Activated CD8-positive, alpha-beta T cell treated with anti-CD3 and anti-CD28 coated beads, Interleukin-2, amount 10 ng/mL, durations not matched to agents 7 days and 5 days (primary cell): ENCODE results near the gene RAB3IL1. TPM values are rescaled to one million over a fixed set of nuclear protein-coding genes. Genes with fewer than 3 reads are reported as not detected.

Experiments
- ATAC-seq: fragments of 150-1000 bp; cut with Tn5 transposase; one replicate; pipeline ENCODE4 v1.10.0; 2021; ENCODE audit warnings: moderate library complexity
- CTCF ChIA-PET: fragments of 350-600 bp; sonication (Branson Sonifier 250); formaldehyde crosslinking; loops from one replicate; lab custom pipeline; 2021; ENCODE audit warnings: antibody characterized with exemption; lab: Charles Lee
- POLR2A ChIA-PET: fragments of 350-600 bp; sonication (Branson Sonifier 250); formaldehyde crosslinking; loops from one replicate; lab custom pipeline; 2021; ENCODE audit warnings: antibody characterized with exemption; lab: Charles Lee
- DNase-seq: peaks from one replicate; pipeline ENCODE4 v3.0.0-alpha.2; 2020
- H3K27ac Mint-ChIP-seq: one replicate; pipeline ENCODE4 v1.8.0; 2021; ENCODE audit warnings: mild to moderate bottlenecking, mixed read lengths
- H3K27me3 Mint-ChIP-seq: one replicate; pipeline ENCODE4 v1.8.0; 2021; ENCODE audit warnings: low read depth, mixed read lengths
- H3K36me3 Mint-ChIP-seq: one replicate; pipeline ENCODE4 v1.8.0; 2021; ENCODE audit warnings: low read depth, mixed read lengths
- H3K4me1 Mint-ChIP-seq: one replicate; pipeline ENCODE4 v1.8.0; 2021; ENCODE audit warnings: low read depth, mixed read lengths
- H3K4me3 Mint-ChIP-seq: one replicate; pipeline ENCODE4 v1.8.0; 2021; ENCODE audit warnings: mild to moderate bottlenecking, mixed read lengths
- H3K9me3 Mint-ChIP-seq: one replicate; pipeline ENCODE4 v1.8.0; 2022; ENCODE audit warnings: mixed read lengths; ENCODE audit not compliant: insufficient read depth
- total RNA-seq, 2 experiments: library from RNA; stranded (reverse); gene quantifications; one replicate each; pipeline ENCODE4 v1.2.3, GENCODE V29; 2021

RAB3IL1 gene
- total RNA-seq, 2 experiments from 2014 or later, result not detected

DNA sequence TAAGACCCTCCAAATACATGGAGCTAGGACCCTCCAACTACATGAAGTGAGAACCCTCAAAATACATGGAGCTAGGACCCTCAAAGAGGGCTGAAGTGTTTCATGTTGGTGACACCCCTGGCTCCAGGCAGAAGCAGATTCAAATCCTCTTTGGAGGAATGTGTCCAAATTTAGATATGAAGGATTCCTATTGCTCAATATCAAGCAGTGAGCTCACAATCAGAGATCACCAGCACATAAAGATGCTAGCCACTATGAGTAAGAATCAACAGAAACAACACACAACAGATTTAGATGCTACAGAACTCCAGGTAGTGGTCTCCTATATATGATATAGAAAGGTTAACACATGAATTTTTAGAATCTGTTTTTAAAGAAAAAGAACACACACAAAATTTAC is 11.2 kb upstream of the RAB3IL1 start:
- CTCF ChIA-PET, result interaction anchor here (1.1 to 2.3 kb wide), 8 partner anchors 19 to 243 kb away, joined by 3 to 15 read pairs (median 6); no protein-coding TSS in a partner anchor
- Mint-ChIP-seq H3K27me3 (peaks cover 11% of the 10 kb centered on the region), H3K36me3 (no peaks in the 10 kb centered on the region), H3K9me3 (no peaks in the 10 kb centered on the region), H3K4me1 (peaks cover 2% of the 10 kb centered on the region), H3K27ac (no peak overlapping the region), H3K4me3 (no peak overlapping the region)
- POLR2A ChIA-PET, result interaction anchor here (0.6 kb wide), 1 partner anchor 928 kb away, joined by 3 read pairs; no protein-coding TSS in a partner anchor
- DNase-seq, result no peak
- no peak for ATAC-seq

DNA sequence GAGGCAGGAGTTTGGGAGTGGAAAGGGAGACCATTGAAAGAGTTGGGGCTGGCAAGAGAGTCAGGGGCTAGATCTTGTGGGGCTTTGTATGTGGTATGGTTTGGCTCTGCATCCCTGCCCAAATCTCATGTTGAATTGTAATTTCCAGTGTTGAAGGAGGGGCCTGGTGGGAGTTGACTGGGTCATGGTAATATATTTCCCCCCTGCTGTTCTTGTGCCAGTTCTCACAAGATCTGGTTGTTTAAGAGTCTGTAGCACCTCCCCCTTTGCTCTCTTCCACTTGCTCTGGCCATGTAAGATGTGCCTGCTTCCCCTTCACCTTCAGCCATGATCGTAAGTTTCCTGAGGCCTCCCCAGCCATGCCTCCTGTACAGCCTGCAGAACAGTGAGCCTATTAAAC is 10.1 kb upstream of the RAB3IL1 start:
- Mint-ChIP-seq H3K4me3 (no peak overlapping the region), H3K27me3 (peaks cover 9% of the 10 kb centered on the region), H3K36me3 (no peaks in the 10 kb centered on the region), H3K4me1 (peaks cover 2% of the 10 kb centered on the region), H3K27ac (no peak overlapping the region), H3K9me3 (no peaks in the 10 kb centered on the region)
- no peak for ATAC-seq
- no peak for DNase-seq
- ChIA-PET CTCF (interaction anchor here (2.0 to 2.1 kb wide), 2 partner anchors 154 to 180 kb away, joined by 6 to 9 read pairs; no protein-coding TSS in a partner anchor), POLR2A (no interaction called here)

DNA sequence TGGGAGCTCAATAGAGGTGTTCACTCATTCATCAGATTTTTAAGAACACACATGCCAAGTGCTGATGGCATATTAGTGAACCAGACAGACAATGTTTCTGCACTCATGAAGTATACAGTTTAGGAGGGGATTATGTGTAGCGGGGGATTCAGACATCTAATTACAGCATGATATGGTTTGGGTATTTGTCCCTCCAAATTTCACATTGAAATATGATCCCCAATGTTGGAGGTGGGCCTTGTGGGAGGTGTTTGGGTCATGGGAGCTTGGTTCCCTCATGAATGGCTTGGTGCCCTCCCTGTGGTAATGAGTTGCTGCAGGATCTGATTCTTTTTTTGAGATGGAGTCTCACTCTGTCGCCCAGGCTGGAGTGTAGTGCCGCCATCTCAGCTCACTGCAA is 8.9 kb upstream of the RAB3IL1 start:
- Mint-ChIP-seq H3K27ac (no peak overlapping the region), H3K36me3 (no peaks in the 10 kb centered on the region), H3K4me3 (no peak overlapping the region), H3K4me1 (peaks cover 2% of the 10 kb centered on the region), H3K27me3 (peaks cover 10% of the 10 kb centered on the region), H3K9me3 (no peaks in the 10 kb centered on the region)
- no peak for DNase-seq
- CTCF ChIA-PET, result interaction anchor here (1.1 to 4.5 kb wide), 2 partner anchors 21 to 155 kb away, joined by 3 to 23 read pairs; no protein-coding TSS in a partner anchor
- no peak for ATAC-seq
- POLR2A ChIA-PET, result no interaction called here

DNA sequence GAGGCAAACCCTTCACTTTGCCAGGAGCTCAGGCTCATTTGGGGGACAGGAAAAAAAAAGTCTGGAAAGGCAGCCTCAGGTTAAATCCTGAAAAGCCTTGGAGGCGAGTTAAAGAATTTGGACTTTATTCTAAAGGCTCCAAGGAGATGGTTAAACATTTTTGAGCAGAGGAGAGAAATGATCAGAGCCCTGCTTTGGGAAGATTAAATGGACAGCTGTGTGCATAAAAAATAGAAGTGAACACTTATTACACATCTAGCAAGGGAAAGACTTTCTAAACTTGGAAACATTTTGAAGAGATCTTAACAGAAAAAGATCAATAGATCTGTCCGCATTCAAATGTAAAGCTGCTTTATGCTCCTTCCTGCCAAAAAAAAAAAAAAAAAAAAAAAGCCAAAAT is 8.4 kb upstream of the RAB3IL1 start:
- CTCF ChIA-PET, result interaction anchor here (1.1 to 4.5 kb wide), 2 partner anchors 22 to 156 kb away, joined by 3 to 23 read pairs; no protein-coding TSS in a partner anchor
- H3K27ac Mint-ChIP-seq, result no peak overlapping the region
- POLR2A ChIA-PET, result no interaction called here

DNA sequence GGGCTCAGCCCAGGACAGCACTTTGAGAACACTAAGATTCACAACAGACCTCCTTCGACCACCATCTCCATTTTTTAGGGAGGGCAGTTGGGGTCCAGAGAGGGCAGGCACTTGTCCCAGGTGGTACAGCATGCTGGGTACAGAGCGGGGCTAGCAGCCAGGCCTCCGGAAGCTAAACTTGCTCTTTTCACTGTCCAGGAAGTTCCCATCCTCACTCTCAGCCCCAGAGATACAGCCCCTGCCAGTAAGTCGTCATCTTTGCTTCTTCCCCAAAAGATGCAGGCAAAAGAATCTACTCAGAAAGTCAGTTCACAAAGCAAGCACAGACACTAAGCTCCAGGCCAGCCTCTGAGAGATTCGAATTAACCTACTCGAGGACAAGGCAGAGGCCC is 6.7 kb upstream of the RAB3IL1 start:
- ATAC-seq (no peak), DNase-seq (no peak)
- H3K4me3 Mint-ChIP-seq, result no peak overlapping the region
- H3K4me1 Mint-ChIP-seq, result peaks cover 2% of the 10 kb centered on the region
- no peaks in the 10 kb centered on the region for H3K9me3 Mint-ChIP-seq
- H3K27me3 Mint-ChIP-seq, result peaks cover 13% of the 10 kb centered on the region
- CTCF ChIA-PET, result interaction anchor here (0.8 to 4.5 kb wide), 4 partner anchors 24 to 158 kb away, joined by 3 to 23 read pairs (median 4); no protein-coding TSS in a partner anchor
- POLR2A ChIA-PET, result no interaction called here
- H3K36me3 Mint-ChIP-seq, result no peaks in the 10 kb centered on the region
- no peak overlapping the region for H3K27ac Mint-ChIP-seq

More for the DNA sequence above, 8.4 kb upstream of the RAB3IL1 start:
- H3K27me3 Mint-ChIP-seq, result peaks cover 12% of the 10 kb centered on the region
- no peaks in the 10 kb centered on the region for H3K36me3 Mint-ChIP-seq
- DNase-seq, result no peak
- peaks cover 2% of the 10 kb centered on the region for H3K4me1 Mint-ChIP-seq
- H3K4me3 Mint-ChIP-seq, result no peak overlapping the region
- no peaks in the 10 kb centered on the region for H3K9me3 Mint-ChIP-seq
- ATAC-seq, result no peak

DNA sequence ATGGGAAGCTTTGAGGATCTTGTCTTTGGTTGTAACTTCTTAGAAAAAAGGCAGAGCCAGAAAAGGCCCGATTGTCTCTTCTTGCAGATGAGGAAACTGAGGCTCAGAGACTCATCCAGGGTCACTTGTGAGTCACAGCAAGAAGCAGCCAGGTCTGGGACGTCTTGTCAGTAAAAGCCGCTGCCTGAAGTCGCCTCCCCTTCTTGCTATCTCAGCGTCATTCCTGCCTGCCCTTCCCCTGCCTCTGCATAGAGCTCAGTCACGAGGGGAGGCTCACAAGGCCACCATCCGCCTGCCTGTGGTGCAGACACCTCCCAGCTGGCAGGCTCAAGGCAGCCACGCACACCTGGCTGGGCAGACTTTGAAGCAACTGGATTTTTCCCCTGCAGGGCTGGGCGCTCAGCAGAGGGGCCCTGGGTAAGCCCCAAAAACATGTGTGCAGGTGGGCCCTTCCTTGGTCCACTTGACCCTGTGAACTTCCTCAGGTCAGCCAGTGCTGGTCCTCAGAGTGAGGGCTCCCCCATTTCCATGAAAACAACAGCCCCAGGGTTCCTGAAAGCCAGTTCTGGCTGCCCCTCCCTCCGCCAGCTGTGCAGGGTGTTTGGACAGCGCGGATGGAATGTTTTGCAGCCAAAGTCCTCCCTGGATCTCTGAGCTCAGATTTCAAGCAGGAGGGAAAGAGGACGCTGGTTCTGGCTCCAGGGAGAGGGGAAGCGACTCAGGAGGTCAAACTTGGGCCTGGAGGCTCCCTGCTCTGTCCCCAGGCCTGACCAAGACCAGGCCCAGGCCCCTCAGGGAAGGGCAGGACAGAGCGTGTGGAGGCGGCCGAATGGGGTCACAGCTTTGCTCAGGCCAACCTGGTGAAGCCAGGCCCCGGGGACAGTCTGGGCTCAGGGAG is 6.0 kb upstream of the RAB3IL1 start:
- ChIA-PET POLR2A (interaction anchor here (0.6 kb wide), 1 partner anchor 19 kb away, joined by 3 read pairs; no protein-coding TSS in a partner anchor), CTCF (interaction anchor here (0.9 to 4.5 kb wide), 4 partner anchors 24 to 158 kb away, joined by 3 to 23 read pairs (median 7); no protein-coding TSS in a partner anchor)
- Mint-ChIP-seq H3K27me3 (peaks cover 19% of the 10 kb centered on the region), H3K4me3 (no peak overlapping the region), H3K4me1 (peaks cover 2% of the 10 kb centered on the region), H3K27ac (no peak overlapping the region), H3K9me3 (no peaks in the 10 kb centered on the region), H3K36me3 (no peaks in the 10 kb centered on the region)
- DNase-seq (no peak), ATAC-seq (no peak)

DNA sequence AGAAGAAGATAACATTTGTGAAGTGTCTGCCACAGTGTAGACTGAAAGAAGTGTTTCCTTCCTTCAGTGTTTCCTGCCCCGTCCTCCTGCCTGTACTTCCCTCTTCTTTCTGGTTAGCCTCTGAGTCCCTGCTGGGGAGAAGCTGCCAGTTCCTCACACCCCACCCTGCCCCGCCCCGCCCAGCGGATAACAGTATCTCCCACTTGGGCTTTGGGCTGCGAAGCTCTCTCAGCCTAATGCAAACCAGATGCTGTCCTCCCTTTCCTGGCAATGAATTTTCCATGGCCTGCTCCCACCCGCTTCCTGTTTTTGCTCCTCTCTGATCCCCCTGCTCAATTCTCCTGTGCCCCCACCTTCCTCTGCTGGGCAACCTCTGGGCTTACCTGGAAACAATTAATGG is 5.2 kb upstream of the RAB3IL1 start:
- Mint-ChIP-seq H3K27me3 (peaks cover 28% of the 10 kb centered on the region), H3K9me3 (no peaks in the 10 kb centered on the region), H3K36me3 (no peaks in the 10 kb centered on the region), H3K27ac (no peak overlapping the region), H3K4me1 (peaks cover 8% of the 10 kb centered on the region), H3K4me3 (no peak overlapping the region)
- ChIA-PET CTCF (interaction anchor here (2.0 to 4.5 kb wide), 2 partner anchors 25 to 159 kb away, joined by 8 to 23 read pairs; no protein-coding TSS in a partner anchor), POLR2A (interaction anchor here (0.6 kb wide), 1 partner anchor 20 kb away, joined by 3 read pairs; no protein-coding TSS in a partner anchor)
- DNase-seq (no peak), ATAC-seq (no peak)

DNA sequence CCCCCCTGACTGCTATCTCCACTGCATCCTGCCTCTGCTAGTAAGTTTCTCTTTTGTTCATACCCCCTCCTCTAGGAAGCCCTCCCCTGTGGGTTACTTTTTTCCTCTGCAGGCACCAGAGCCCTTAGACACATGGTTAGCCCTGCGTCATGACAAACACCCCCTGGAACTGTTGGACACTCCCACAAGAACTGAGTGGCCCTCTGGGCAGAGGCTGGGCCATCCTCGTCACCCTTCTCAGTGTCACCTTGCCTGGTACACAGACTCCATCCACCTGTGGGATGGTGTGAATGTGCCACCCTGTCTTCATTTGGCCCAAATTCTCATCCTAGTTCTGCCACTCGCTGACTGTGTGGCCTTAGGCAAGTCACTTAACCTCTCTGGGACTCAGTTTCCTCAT is 4.1 kb upstream of the RAB3IL1 start:
- H3K27ac Mint-ChIP-seq, result no peak overlapping the region
- POLR2A ChIA-PET, result no interaction called here
- CTCF ChIA-PET, result no interaction called here
- no peak for DNase-seq
- ATAC-seq, result no peak
- H3K4me3 Mint-ChIP-seq, result no peak overlapping the region
- H3K27me3 Mint-ChIP-seq, result peaks cover 32% of the 10 kb centered on the region
- peaks cover 8% of the 10 kb centered on the region for H3K4me1 Mint-ChIP-seq
- H3K9me3 Mint-ChIP-seq, result no peaks in the 10 kb centered on the region
- no peaks in the 10 kb centered on the region for H3K36me3 Mint-ChIP-seq

DNA sequence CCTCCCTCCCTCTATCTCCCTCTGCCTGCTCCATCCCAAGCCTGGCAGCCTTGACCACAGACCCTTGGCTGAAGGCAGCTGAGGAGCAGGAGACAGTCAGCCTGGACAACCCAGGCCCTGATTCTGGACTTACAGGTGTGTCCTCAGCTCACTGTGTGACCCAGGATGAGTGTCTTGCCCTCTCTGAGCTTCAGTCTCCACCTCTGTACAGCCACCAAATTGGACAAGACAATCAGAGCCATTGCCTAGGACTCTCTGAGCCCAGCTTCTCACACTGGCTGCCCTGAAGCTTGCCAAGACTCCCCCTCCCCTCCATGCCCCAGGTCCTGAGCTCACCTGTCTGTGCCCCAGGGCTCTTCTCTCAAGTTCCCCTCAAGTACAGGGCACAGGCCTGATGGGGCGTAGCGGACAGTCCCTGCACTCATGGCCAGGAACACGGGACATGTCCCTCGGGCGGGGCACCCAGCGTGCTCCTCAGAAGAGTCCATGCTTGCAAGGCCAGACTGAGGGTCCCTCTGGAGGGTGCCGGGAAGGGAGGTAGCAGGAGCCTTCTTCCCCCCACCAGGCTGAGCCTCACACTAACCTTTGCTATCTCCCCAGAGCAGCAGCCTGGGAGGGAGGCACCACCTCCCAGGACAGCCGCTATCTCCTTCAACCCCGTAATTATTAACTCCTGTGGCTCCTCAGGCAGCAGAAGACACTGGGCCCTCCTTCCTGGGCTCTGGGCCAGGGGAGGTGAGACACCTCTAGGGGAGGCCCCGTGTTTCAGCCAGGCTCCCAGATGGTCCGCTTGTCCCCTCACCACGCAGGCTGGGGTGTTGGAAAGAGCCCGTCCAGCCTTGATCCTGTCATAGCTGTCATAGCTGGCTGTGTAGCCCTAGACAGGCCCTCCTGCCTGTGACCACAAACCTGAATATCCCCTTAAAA is 2.6 kb upstream of the RAB3IL1 start:
- no peak overlapping the region for H3K4me3 Mint-ChIP-seq
- no peak overlapping the region for H3K27ac Mint-ChIP-seq
- ChIA-PET CTCF (interaction anchor here (0.8 to 2.0 kb wide), 5 partner anchors 20 to 162 kb away, joined by 3 to 7 read pairs (median 3); no protein-coding TSS in a partner anchor), POLR2A (no interaction called here)
- H3K27me3 Mint-ChIP-seq, result peaks cover 39% of the 10 kb centered on the region
- no peaks in the 10 kb centered on the region for H3K36me3 Mint-ChIP-seq
- ATAC-seq (no peak), DNase-seq (no peak)
- H3K9me3 Mint-ChIP-seq, result no peaks in the 10 kb centered on the region
- H3K4me1 Mint-ChIP-seq, result peaks cover 8% of the 10 kb centered on the region

DNA sequence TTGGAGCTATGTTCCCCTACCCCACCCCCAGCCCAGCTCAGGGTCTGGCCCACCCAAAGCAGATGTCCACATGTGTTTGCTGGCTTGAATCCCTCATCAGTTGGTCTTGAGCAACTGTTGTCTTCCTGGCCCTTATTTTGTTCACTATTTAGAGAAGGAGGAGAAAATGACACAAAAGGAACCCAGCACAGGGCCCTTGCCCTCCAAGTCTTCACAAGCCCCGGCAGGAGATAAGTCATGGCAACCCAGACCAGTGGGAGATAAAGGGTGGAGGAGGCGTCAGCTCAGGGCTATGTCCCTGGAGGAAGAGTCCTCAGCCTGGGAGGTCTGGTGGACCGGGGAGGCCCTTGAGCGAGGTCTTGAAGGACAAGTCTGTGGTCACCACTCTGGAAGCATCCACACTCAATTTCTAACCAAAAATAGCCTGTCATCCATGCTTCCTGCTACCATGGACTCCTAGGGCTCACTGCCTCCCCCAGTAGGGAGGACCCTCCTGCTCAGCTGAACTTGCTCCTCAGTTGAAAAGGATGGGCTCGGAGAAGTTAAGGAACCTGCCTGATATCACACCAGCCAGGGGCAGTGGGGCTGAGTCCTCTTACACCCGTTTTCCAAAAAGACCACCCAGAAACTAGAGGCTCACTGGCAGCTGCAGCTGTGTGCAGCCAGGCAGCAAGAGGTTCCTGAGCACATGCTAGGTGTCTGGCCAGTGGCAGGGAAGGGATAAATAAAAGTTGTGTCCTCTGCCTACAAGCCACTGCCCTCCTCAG is 1.8 kb upstream of the RAB3IL1 start:
- DNase-seq, result no peak
- H3K36me3 Mint-ChIP-seq, result no peaks in the 10 kb centered on the region
- H3K27ac Mint-ChIP-seq, result no peak overlapping the region

More for the DNA sequence above, 1.8 kb upstream of the RAB3IL1 start:
- CTCF ChIA-PET, result interaction anchor here (0.8 to 2.0 kb wide), 4 partner anchors 20 to 163 kb away, joined by 3 to 7 read pairs (median 4); no protein-coding TSS in a partner anchor
- Mint-ChIP-seq H3K27me3 (peaks cover 44% of the 10 kb centered on the region), H3K4me3 (no peak overlapping the region), H3K4me1 (peaks cover 8% of the 10 kb centered on the region), H3K9me3 (no peaks in the 10 kb centered on the region)
- no peak for ATAC-seq
- POLR2A ChIA-PET, result interaction anchor here (0.6 kb wide), 1 partner anchor 108 kb away, joined by 6 read pairs; no protein-coding TSS in a partner anchor
